Fibroblast of gingiva (primary cell): ENCODE data around the gene TSHZ2.
"Not testable (repeated sequence)": the region's sequence is repeated elsewhere in the genome, so short reads cannot be mapped to it uniquely, and the experiment has no call there.

ENCODE experiments used
- DNase-seq: peaks from one replicate; pipeline ENCODE4 v3.0.0-alpha.2; 2011; ENCODE audit warnings: low read depth

Gene TSHZ2

DNA sequence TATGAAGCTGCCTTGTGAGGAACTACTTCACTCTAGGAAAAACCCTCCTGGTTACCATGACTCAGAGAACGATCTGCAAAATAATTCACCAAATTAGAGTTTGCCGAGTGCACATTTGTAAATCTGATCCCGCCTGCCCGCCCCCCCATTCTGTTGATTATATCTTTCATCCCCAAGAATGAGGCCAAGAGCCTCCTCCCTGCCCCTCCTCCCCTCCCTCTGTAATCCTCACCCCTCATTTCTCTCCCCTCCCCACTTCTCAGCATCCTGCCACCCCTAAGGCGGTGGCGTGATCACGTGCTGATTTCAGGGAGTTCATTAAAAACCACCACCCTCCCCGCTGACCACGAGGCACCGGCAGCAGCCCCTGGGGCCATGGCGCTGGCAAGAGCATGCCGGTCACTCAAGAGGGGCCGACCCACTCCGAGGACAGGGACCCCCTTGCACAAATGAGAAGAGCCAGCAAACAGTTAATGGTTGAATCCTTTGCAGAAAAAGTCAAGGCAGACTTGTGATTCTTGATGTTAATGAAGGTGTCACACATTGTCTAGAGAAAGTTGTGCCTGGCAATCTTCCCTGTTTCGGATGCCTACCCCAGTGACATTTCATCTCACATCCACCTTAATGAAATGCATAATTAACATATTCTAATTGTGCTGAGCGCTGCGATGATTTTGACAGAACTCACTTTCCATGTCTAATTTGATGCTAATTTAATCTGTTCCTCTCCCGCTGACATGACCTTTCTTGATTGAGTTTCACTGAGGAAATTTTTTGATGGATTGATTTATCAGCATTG, 373.6 kb downstream of the TSHZ2 start:
- no peak for DNase-seq

DNA sequence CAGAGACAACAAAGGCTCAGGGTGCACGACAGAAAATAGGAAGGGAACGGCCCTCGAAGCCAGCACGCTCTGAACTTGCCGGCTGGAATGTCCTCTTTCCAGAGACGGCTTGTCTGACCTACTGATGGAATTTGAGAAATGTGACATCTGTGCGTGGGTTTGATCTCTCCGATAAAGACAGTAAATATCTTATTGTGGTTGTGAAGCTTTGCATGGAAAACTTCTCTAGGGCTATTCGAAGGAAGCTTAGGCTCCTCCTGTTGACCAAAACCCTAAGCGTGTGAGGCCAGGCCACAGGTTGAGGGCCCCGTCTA, 374.1 kb downstream of the TSHZ2 start:
- no peak for DNase-seq

DNA sequence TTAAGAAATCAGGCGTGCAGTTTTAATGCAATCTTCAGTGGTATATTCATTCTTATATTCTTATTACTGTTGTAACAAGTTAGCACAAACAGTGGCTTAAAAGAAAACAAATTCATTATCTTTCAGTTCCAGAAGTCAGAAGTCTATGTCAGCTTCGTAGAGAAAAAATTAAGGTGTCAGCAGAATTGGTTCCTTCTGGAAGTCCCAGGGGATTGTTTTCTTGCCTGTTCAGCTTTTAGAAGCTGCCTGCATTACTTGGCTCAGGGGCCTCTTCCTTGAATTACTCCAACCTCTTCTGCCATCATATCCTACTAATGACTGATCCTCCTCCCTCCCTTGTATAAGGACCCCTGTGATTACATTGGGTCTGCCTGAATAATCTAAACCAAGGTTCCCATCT, 377.6 kb downstream of the TSHZ2 start:
- no peak for DNase-seq

DNA sequence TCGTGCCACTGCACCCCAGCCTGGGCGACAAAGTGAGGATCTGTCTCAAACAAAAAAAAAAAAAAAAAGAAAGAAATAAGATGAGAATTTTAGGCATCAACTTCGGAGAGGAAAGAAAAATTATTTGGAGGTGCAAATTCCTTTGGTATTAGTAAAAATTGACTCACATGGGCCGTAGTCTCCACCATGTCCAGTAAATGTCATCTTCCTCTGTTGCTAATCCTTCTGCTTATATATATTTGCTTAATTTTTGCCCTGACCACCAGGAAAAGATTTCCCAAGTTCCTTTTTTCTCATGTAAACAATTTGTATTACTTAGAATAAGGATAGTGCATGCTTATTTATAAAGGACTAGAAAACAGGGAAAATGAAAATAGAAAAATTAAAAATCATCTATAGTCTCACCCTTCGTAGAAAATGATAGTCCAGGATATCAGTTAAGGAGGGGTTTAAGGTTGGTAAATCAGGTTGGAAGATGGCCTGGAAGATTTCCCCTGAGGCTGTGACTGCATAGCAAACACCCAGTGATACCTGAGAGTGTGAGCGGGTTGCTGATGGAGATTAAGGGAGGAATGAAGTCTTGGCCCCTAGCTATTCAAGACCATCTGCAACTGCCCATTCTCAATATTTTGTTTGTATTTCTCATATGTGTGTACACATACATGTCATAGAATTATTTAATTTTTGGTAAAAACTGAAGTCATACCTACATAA, 380.7 kb downstream of the TSHZ2 start:
- DNase-seq, result no peak

DNA sequence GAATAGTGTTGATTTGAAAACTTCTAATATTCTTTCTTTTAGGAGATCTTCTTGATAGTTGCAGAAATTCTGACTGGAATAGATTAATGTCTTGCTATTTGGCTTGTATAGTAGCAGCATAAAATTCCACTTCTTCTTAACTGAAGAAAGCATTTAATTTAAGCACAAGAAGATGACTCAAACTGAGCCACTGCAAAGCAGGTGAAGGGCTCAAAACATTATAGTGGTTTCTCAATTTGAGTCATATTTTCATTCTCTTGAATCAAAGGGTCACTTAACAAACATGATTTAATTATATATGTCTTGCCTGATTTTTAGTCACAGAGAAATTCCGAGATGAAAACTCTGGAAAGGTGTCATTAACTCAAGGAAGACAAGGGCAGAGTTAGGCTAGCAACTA, 382.2 kb downstream of the TSHZ2 start:
- no peak for DNase-seq

DNA sequence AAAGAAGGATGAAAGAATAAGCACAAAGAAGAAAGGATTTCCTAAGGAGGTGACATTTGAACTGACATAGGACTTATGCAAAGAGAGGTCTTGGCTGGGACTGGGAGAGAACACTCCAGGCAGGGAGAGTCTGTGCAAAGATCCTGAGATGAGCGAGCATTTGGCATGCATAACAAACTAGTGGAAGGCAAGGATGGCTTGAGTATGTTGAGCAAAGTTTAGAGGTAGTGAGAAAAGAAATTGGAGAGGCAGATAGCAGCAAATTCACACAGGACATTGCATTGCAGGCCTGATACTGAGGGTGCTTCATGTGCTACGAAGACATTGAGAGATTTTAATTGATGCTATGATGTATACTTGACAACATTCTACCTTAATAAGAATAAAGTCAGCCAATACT, 383.6 kb downstream of the TSHZ2 start:
- DNase-seq, result no peak

DNA sequence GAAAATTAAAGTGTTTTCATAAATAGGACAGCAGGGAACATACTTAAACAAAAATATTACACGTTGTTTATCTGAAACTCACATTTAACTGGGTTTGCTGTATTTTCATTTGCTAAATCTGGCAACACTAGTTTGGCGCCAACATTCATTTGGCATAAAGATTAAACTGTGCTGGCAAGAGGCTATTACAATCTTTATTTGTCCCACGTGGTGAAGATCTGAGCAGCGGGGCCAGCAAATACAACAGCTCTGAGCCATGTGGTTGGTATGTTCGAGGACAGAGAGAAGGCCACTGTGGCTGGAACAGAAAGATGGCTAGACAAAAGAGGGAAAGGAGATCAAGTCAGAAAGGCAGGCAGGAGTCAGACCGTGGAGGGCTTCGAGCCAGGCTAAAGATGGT, 387.3 kb downstream of the TSHZ2 start:
- no peak for DNase-seq

DNA sequence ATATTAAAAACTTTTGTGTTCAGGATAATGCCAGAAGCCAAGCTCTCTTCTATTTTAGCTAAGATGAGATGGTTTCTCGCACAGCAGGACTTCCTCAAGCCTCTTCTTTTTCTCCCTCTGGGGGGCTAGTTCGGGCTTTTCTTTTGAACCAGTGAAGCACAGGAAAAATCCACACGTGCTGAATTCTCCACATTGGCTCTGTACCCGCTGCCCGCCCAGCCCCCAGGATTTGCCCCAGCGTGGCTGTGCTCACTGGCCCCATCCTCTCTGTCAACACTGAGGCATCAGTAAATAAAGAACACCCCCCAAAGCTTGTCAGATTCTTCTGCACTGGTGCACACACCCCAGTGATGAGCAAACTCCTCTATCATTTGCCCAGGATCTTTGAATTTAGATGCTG, 388.7 kb downstream of the TSHZ2 start:
- DNase-seq, result no peak

DNA sequence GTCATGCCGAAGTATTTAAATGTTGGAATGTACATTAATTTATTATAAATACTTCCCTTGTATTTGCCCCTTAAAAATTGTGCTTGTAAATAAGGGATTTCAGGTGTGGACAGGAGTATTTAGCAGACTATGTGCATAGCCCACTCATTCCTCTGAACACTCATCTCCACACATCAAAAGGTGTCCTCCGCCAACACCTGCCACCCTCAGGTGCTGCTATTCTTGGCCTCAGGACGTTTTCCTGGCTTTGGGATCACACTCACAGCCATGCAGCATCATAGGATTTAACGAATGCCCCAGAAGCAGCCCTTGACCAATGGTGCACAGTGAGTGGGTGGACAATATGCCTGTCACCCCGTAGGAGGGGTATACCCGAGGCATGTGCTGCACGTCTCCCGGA, 390.6 kb downstream of the TSHZ2 start:
- no peak for DNase-seq

DNA sequence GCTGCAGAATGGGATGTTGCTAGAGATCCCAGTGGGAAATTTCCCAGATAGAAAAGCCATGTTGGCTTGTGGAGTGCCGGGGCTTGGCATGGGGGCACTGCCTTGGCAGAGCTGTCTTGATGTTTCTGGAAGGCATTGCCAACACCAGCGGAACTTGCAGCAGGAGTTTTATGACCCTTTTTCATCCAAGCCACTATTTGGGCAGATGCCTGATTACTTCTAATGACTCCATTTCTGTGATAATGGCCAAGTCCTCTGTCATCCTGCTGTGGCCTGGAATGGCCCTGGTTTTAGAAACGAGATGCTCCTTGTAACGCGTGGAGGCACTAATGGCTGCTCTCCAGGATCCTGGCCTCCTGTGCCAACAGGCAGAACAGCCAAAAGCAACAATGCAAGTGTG, 392.5 kb downstream of the TSHZ2 start:
- no peak for DNase-seq

DNA sequence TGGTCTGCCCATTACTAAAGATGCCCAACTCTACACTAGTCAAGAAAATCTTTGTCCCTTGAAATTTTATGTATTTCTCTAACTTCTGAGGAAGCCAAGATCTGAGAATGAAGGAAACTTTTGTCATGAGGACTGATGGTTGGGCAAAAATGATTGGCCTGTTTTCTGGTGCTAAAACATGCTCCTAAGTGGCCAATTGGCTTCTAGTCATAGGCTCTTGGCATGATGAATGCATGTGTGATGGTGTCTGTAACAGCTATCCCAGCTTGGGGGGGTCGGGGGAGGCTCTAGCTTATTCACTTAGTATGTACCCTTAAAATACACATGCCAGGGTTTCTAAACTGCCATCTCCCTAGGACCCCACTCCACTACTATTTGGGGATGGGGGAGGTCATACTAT, 392.9 kb downstream of the TSHZ2 start:
- DNase-seq, result no peak

DNA sequence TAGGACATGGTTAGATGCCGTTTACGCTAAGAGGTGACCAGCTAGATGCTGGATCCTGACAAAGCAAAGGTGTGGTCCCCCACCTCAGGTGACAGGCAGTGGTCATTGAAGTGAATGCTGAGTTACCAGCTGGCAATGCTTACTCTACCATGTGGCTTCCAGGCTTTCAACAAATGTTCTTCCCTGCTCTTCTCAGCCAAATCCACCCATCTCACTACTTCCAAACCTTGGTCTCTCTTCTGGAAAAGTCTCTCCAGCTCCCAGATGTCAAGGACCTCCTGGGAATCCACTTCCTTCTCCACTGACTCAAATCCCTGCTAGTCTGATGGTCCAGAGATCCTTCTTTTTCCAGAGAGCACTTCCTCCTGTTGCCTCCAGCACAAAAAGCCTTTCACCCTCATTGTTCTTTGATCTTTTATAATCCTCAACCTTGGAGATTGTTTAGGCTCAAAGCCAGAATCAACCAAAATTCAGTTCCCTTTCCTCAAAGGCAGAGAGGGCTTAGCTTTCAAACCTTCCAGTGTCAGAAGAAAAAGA, 393.4 kb downstream of the TSHZ2 start:
- no peak for DNase-seq

DNA sequence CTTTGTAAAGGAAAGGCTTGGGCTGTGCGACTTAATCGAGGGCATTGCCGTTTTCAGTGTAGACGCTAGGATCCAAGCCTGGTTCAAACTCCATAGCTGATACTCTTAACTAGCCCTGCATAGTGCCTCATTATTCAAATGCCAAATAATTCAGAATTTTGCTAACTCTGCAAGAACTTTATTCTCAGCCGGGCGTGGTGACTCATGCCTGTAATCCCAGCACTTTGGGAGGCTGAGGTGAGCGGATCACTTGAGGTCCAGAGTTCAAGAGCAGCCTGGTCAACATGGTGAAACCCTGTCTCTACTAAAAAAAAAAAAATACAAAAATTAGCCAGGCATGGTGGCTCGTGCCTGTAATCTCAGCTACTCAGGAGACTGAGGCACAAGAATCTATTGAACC, 394.8 kb downstream of the TSHZ2 start:
- not testable (repeated sequence) for DNase-seq

DNA sequence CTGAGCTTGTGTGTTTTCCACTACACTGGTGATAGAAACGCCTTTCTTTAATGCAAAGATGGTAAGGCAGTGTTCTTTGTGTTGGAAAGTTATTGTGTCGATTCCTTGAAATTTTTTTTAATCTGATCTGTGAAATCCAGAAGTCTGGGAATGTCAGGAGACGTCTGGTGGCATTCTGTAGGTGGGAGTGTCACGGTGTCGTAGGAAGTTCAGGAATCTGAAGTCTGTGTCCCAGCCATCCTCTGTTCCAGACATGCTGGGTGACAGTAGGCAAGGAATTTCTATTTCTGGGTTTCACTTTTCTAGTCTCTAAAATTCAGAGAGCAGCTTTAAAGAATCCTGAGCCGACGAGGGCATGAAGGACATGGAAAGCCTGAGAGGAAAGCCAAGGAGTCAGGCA, 397.7 kb downstream of the TSHZ2 start:
- no peak for DNase-seq

DNA sequence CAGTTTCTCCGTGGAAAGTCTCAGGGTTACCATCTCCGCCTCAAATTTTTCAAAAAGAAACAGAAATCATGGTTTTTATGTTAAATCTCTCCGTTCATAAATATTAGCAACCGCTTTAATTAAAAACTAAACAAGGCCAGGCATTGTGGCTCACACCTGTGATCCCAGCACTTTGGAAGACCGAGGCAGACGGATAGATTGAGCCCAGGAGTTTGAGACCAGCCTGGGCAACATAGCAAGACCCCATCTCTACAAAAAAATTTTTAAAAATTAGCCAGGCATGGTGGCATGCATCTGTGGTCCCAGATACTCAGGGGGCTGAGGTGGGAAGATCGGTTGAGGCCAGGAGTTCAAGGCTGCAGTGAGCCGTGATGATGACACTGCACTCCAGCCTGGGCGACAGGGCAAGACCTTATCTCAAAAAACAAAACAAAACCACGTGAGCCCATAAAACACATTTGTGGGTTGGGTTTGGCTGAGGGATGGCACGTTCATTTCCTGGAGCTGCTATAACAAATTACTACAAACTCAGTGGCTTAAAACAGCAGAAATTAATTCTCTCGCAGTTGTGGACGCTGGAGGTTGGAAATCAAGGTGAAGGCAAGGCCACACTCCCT, 398.3 kb downstream of the TSHZ2 start:
- DNase-seq, result no peak

DNA sequence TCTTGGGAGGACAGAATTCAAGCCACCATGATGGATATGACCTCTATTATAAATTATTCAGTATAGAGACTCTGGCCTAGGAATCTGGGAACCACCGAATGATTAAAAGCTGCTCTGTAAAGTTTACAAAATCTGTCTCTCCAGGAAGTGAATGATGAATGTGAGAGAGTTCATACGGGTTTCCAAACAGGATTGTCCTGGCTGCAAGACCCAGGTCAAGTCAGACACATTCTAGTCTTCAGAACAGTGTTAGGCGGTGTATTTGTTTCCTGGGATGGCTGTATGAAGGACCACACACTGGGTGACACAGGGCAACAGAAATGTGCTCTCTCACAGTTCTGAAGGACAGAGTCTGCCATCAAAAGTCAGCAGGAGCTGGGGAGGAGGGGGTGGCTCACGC, 399.1 kb downstream of the TSHZ2 start:
- no peak for DNase-seq

DNA sequence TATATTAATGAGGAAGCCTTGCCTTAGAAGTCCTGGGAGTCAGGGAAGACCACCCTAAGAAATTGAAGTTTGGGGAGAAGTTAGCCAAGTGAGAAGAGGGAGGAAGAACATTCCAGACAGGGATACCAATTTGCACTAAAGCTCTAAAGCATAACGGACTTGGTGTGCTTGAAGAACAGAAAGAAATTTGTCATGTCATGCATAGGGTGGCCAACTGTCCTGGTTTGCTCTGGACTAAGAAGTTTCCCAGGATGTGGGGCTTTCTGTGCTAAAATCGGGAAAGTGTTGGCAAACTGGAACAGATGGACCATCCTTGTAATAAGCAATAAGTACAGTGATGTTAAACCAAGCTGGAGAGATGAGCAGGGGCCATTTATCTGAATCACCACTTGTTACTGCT, 403.9 kb downstream of the TSHZ2 start:
- DNase-seq, result no peak

DNA sequence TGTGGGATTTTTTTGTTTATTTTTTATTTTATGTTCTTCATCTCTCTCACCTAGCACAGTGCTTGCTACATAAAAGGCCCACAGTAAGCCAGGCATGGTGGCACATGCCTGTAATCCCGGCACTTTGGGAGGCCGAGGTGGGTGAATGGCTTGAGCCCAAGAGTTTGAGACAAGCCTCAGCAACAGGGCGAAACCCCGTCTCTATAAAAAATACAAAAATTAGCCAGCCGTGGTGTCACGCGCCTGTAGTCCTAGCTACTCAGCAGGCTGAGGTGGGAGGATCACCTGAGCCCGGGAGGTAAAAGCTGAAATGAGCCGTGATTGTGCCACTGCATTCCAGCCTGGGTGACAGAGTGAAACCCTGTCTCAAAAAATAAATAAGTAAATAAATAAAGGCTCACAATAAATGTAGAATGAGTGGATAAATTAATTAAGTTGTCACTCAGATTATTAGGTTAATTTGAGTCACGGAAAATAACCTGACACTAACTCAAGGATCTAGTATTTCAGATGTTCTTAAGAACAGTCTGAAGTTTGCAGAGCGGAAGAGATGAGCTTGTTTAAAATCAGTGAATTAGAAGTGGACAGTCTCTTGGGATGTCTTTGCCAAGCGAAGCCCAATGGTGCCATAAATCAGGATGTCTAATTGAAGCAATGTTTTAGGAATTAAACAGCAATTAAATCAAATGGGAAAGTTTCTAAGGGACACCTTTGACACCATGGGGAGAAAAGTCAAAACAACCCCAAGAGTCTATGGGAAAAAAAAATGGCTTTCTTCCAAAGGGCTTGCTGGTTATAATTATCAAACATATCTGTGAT, 407.1 kb downstream of the TSHZ2 start:
- no peak for DNase-seq

DNA sequence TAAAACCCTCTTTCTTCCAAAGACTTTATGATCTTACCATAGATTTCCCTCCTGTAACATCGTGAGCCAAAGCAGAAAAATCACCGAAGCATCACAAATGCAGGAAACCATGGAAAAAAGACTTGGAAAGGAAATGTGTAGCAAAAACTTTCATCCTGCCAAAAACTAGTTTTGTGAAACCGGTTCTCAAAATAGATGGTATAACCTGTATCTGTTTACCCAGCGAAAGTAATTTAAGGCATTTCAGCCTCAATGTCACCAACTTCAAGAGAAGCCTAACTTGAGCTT, 407.6 kb downstream of the TSHZ2 start:
- no peak for DNase-seq

DNA sequence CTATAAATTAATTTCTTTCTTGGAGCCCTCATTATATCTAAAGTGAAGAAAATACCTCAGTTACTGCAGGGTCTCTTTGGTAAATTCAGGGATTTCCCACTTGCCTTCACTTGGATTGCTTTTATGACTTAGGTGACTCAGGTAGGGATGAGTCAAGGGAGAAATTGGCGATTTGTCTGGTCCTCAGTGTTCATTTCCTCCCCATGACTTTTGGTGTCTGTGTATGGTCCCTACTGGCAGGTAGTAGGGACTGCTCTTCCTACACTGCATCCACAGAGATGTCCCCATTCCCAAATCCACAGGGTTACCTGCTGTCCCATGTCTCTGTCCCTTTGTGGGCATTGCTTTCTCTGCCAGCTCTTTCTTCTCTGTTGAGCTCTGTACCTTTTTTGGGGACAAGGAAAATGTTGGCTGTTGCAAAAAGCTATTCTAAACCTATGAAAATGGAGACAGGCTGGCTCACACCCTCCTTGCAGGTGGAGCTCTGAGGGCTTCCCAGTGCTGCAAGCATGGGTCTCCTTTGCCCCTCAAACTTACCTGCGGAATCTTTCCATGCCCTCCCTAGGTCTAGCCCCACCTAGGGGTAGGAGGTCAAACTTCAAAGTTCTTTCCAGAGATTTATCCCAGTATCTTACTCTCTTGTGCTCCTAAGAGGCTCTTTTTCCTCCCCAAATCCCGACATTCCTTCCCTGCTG, 409.6 kb downstream of the TSHZ2 start:
- no peak for DNase-seq

DNA sequence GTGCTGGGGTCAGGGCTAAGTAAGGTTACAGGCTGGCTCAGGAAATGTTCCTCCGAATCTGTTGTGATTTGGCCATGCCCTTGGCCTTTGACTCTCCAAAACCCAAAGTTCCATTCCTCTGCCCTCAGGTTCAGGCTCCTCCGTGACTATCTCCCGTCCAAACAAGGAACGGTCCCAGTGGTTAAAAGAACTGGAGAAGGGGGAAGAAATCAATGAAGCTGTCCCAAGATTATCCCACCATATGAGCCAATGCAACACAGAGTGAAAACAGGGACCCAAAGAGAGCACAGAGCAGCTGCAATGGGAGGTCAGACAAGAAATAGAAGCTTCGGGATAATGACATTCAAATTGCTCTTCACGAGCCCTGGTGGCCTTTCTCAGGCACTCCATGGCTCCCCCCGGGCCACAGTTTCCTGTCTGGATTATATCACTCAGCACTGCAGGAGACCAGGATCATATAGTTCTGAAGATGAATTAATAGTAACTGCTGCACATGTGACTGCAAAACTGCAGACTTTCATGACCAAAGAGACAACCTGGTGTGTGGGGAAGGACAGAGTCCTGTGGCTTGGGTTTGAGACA, 410.2 kb downstream of the TSHZ2 start:
- DNase-seq, result no peak

DNA sequence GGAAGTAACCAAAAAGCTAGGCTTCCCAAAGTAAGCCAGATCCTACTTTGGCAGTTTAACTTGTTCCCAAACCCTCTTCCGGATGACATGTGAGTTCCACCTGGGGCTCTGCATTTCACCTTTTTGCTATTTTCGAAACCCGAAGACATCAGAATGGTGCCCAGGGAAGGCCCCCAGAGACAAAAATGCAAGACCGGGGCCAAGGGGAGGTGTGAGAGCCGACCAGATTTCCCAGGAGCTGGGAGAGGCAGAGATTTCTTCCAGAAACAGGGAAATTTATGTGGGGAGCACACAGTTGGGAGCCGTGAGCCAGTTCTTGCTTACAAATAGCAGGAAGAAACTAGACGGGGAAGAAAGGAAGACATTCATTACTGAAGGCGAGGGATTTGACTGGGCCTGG, 411.8 kb downstream of the TSHZ2 start:
- DNase-seq, result no peak
